Ovary (tissue), 9 donors: ENCODE results near the gene MTCH1. TPM values are rescaled to one million over a fixed set of nuclear protein-coding genes. Genes with fewer than 3 reads are reported as not detected.

Experiments
- DNase-seq, 5 donors: peaks; one replicate each; pipeline ENCODE4 v3.0.0-alpha.2; 2019 to 2020
- H3K27ac ChIP-seq, 2 donors: fragments of 200-600 bp; one replicate each; pipeline versions ENCODE4 v1.5.1 to v1.8.0; 2019 to 2022
- H3K27me3 ChIP-seq: fragments of 200-600 bp; one replicate; pipeline ENCODE4 v1.8.0; 2022
- H3K36me3 ChIP-seq: fragments of 200-600 bp; sonication (generic); one replicate; pipeline ENCODE4 v1.5.1; 2019
- H3K4me1 ChIP-seq: one replicate; pipeline ENCODE4 v1.8.1; 2013; ENCODE audit warnings: mild to moderate bottlenecking, moderate library complexity; ENCODE audit not compliant: insufficient read depth
- H3K4me3 ChIP-seq: fragments of 200-600 bp; sonication (generic); one replicate; pipeline ENCODE4 v1.5.1; 2017
- H3K9me3 ChIP-seq, 2 donors: fragments of 200-600 bp in 1 of 2; sonication (generic) in 1 of 2; one replicate each; pipeline versions ENCODE4 v1.5.1 to v1.8.1; 2013 to 2019; ENCODE audit warnings: mild to moderate bottlenecking in 1 of 2, moderate library complexity in 1 of 2
- EP300 ChIP-seq: sonication (generic); formaldehyde crosslinking; IDR thresholded peaks from one replicate; pipeline ENCODE4 v1.6.1; 2017; ENCODE audit warnings: antibody characterized with exemption
- POLR2A ChIP-seq: fragments of 450-650 bp; IDR thresholded peaks from one replicate; pipeline ENCODE4 v1.6.1; 2017; ENCODE audit warnings: antibody characterized with exemption, mild to moderate bottlenecking, moderate library complexity
- WGBS, 3 donors: extraction: QIAGEN DNeasy Blood & Tissue Kit in 1 of 3; methylation state at CpG; one replicate each; pipeline versions ENCODE4 v1.1.5 to v1.1.7; 2013 to 2017; 5-methylcytosine and 5-hydroxymethylcytosine counted together
- intact Hi-C, 4 donors: fragments of 100-400 bp; cut with DNase I; formaldehyde crosslinking; loops; one replicate each; pipeline versions ENCODE4 v1.11.0 to v1.15.1; 2022 to 2023
- polyA plus RNA-seq, 2 donors: library from polyadenylated mRNA; stranded (reverse); fragments of 200-250 nt in 1 of 2; fragments of 350-450 nt in 1 of 2; fragmentation: Illumina TruSeq in 1 of 2; extraction: RNeasy Lipid Tissue Mini Kit (QIAGEN cat#74804) in 1 of 2; gene quantifications; one replicate each; pipeline ENCODE4 v1.2.3, GENCODE V29; 2013 to 2014
- total RNA-seq, 7 donors: library from RNA; depleted of rRNA in 2 of 7; stranded (reverse); fragments of >200 nt in 2 of 7; fragmentation: NEBNext Ultra II Directional in 3 of 7; extraction: Animal tissue kit (Norgen Biotek cat#: 25700) in 3 of 7; gene quantifications; one replicate each; pipeline versions ENCODE4 v1.1.0 to v1.2.4, GENCODE V29; 2016 to 2023
- TF ChIP-seq, protein P1 (sequence below), 3 donors: fragments of 450-650 bp in 2 of 3; fragments of 200-600 bp in 1 of 3; IDR thresholded peaks; one replicate each; pipeline versions ENCODE4 v1.5.1 to v1.8.0; 2016 to 2022; ENCODE audit warnings: antibody characterized with exemption in 3 of 3, mild to moderate bottlenecking in 1 of 3
- donor health status: DM: no; HTN: no; CAD: no; lungs with moderate emphysema.
- donor health status: DM: no; HTN: no; CAD: no.
- donor health status: Bipolar disorder and iron deficiency.
- donor health status: DM: yes; HTN: yes; CAD: no.
- donor health status: DM: no; HTN: no; CAD: no.
- donor health status: DM: yes; HTN: yes; CAD: no.

Gene MTCH1
- total and polyA plus RNA-seq, 9 donors, result 114 to 223 (median 180) TPM

DNA sequence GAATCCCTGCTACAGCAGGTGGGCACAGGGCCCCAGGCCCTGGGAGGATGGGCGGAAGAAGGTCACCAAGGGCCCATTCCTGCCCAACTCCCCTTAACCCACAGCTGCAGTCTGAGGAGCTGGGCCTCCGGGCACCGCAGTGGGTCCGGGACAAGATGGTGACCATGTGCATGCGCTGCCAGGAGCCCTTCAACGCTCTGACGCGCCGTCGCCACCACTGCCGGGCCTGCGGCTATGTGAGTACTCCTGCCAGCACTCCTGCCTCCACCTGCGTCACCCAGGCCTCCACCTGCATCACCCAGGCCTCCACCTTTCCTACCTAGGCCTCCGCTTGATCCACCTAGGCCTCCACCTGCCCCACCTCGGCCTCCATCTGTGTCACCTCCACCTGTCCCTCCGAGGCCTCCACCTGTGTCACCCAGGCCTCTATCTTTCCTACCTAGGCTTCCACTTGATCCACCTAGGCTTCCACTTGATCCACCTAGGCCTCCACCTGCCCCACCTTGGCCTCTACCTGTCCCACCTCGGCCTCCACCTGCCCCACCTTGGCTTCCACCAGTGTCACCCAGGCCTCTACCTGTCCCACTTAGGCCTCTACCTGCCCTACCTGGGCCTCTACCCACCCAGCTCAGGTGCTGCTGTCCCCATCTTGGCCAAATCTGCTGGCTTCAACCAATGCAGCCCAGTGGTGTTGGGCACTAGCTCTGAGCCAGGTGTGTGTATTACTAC lies 36.3 kb upstream of the MTCH1 start:
- intact Hi-C loops, result no loop called here
- Histone ChIP-seq H3K4me3 (no peak overlapping the region), H3K36me3 (no peaks in the 10 kb centered on the region), H3K27ac (no peak overlapping the region), H3K4me1 (no peaks in the 10 kb centered on the region), H3K27me3 (no peaks in the 10 kb centered on the region), H3K9me3 (no peaks in the 10 kb centered on the region)
- WGBS, 3 donors, result 94 to 96% (median 94%) methylated on average over 17 of the region's 17 CpGs
- TF ChIP-seq POLR2A (no peak), EP300 (no peak)
- TF ChIP-seq, protein P1, sequence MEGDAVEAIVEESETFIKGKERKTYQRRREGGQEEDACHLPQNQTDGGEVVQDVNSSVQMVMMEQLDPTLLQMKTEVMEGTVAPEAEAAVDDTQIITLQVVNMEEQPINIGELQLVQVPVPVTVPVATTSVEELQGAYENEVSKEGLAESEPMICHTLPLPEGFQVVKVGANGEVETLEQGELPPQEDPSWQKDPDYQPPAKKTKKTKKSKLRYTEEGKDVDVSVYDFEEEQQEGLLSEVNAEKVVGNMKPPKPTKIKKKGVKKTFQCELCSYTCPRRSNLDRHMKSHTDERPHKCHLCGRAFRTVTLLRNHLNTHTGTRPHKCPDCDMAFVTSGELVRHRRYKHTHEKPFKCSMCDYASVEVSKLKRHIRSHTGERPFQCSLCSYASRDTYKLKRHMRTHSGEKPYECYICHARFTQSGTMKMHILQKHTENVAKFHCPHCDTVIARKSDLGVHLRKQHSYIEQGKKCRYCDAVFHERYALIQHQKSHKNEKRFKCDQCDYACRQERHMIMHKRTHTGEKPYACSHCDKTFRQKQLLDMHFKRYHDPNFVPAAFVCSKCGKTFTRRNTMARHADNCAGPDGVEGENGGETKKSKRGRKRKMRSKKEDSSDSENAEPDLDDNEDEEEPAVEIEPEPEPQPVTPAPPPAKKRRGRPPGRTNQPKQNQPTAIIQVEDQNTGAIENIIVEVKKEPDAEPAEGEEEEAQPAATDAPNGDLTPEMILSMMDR (IDR thresholded peaks at IDR 0.05), result no peak
- DNase-seq, result no peak

DNA sequence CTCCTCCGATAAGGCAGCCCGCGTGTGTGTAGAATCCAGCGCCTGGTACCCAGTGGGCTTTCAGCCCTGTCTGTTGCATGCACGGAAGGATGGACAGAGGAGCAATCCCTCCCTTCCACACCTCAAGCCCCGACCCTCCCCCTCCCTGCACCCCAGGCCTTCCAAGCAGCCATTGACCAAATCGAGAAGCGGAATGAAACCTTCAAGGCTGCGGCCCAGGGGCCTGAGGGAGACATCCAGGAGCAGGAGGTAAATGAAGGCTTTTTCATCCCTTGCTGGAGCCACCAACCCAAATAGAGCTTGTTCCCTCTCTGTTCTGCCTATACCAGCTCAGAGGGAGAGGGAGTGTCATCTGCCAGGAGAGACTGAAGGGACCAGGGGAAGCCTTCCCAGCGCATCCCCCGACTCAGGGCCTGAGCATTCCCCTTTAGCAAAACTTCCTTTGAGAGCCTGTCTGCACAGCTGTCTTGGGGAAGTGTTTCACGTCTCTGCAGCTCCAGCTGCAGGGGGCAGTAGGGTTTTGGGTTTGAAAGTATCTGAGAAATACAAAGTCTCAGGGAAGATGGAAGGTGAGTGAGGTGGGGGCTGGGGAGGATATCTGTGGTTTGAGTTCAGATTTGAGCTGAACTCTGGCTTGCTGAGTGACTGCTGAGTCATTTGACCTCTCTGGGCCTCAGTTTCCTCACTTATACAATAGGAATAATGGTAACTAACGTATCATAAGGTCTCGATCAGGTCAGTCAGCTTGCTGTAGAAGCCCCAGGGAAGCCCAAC lies 35.5 kb upstream of the MTCH1 start:
- Histone ChIP-seq H3K27me3 (no peaks in the 10 kb centered on the region), H3K27ac (no peak overlapping the region), H3K9me3 (no peaks in the 10 kb centered on the region), H3K4me1 (no peaks in the 10 kb centered on the region), H3K36me3 (no peaks in the 10 kb centered on the region), H3K4me3 (no peak overlapping the region)
- intact Hi-C loops, result no loop called here
- 57 to 66% (median 63%) methylated on average over 14 of the region's 14 CpGs for WGBS, 3 donors
- TF ChIP-seq, protein P1 (IDR thresholded peaks at IDR 0.05), result no peak
- TF ChIP-seq EP300, result no peak
- TF ChIP-seq POLR2A, result no peak
- no peak for DNase-seq

- no peaks in the 10 kb centered on the region for H3K4me1 ChIP-seq
- no peak for DNase-seq
- intact Hi-C loops, result no loop called here
- no peaks in the 10 kb centered on the region for H3K9me3 ChIP-seq
- no peaks in the 10 kb centered on the region for H3K27me3 ChIP-seq
- H3K36me3 ChIP-seq, result no peaks in the 10 kb centered on the region
- TF ChIP-seq, protein P1 (IDR thresholded peaks at IDR 0.05), result no peak
- TF ChIP-seq EP300 (no peak), POLR2A (no peak)
- H3K27ac ChIP-seq, result no peak overlapping the region
- H3K4me3 ChIP-seq, result no peak overlapping the region
- WGBS, 3 donors, result 93 to 95% (median 94%) methylated on average over 5 of the region's 5 CpGs
Measured at GRCh38 chr6:37020812-37021211, 34.8 kb upstream of the MTCH1 start.

- Histone ChIP-seq H3K4me3 (no peak overlapping the region), H3K27me3 (no peaks in the 10 kb centered on the region), H3K9me3 (no peaks in the 10 kb centered on the region), H3K27ac (no peak overlapping the region), H3K4me1 (no peaks in the 10 kb centered on the region), H3K36me3 (no peaks in the 10 kb centered on the region)
- TF ChIP-seq, protein P1 (IDR thresholded peaks at IDR 0.05), result no peak
- TF ChIP-seq POLR2A (no peak), EP300 (no peak)
- WGBS, 3 donors, result 70 to 73% (median 71%) methylated on average over 12 of the region's 12 CpGs
- no peak for DNase-seq
- intact Hi-C loops, result no loop called here
Measured at GRCh38 chr6:37020381-37020780, 34.4 kb upstream of the MTCH1 start.
